Smooth muscle cell of the brain vasculature (primary cell): ENCODE data around the gene PKD2.

Experiments
- DNase-seq: peaks from one replicate; pipeline ENCODE4 v3.0.0-alpha.2; 2012; ENCODE audit warnings: low read depth, low spot score

The PKD2 gene

GRCh38 chr4:88007304-88008121, at the start of gene PKD2:
TSS of gene PKD2 (plus strand) at chr4:88007635. CDS start at chr4:88007734, 99 bp downstream.
- no peak for DNase-seq

- DNase-seq: no peak
These were observed 45.4 kb upstream of the PKD2 start for GRCh38 chr4:87961993-87962392.

DNA sequence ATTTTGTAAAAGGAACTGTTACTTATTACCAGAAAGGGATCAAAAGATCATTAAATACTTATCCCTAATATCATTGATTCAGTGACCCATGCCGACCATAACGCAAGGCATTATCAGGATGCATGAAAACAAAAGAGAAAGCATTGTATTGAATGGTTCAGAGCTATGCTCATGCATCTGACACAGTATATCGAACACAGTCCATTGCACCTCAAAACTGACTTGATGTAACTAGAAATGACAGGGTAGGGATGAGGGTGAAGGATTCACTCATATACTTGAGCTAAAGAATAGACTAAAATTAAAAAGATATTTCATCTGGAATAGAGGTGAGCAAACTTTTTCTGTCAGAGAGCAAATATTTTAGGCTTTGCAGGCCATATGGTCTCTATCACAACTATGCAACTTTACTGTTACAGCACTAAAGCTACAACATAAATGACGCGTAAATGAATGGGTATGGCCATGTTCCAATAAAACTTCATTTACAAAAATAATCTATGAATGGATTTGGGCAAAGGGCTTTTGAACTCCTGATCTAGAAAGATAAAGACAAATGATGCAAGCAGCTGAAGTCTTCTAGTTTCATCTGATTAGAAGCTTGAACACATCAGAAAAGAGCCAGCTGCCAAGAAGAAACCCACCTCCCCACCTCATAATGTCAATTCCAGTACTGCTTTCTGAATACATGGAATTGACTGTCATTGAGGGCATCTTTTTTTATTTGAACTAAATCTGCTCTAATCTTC, 44.9 kb upstream of the PKD2 start:
- DNase-seq: no peak

DNA sequence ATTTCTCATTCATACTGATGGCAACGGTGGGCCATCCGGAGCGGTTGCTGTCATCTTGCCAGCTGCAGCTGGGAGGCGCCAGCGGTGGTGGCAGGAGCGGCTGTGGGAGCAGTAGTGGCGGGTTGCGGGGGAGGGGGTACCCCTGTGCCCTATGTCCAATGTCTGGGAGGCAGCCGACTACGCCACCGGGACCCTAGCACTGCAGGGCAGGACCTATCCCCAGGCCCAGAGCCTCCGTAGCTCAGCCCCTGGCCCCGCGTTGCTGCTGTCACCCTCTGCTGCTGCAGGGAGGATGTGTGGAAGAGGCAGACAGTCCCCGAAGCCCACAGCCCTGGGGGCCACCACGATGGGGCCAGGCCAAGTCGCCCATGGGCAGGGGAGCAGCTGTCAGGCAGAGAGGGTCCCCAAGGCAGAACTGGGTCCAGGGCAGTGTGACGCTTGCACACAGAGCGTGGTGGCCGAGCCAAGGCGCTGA, 41.9 kb upstream of the PKD2 start:
- no peak for DNase-seq

DNA sequence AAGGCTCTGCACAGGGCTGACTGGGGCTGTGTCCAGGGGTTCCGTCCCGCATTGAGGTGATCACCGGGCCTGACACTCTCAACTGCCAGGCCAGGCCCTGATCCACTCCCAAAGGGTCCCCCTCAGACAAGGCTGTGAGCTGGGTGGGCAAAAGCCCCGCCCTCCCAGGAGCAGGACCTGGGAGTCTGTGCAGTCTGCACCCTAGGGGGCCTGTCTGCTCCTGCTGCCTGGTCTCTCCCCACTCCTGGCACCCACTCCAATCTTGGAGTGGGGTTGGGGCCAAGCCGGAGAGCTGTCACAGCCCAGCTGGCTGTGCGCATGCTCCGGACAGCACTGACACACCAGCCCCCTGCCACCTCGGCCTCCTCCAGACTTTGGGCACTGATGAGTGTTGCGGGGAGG, 41.3 kb upstream of the PKD2 start:
- no peak for DNase-seq

DNA sequence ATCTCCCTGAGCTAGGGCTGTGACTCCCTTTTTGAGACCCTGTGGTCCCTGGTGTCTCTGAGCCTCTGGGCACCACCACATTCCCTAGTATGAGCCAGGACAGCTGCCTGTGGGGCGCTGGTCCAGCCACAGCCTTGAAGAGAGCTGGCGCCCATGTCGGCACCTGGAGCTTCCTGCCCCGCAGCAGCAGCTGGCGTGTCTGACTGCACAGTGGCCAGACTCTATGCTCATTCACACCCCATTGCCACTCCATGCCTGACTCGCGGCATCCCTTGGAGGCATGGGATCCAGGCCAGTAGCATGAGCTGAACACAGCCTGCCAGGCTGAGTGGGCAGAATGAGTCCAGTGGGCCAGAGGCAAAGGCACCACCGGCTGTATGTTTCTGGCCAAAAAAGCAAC, 40.2 kb upstream of the PKD2 start:
- DNase-seq: no peak

- no peak for DNase-seq
These were observed 37.3 kb upstream of the PKD2 start for GRCh38 chr4:87970121-87970520.

DNA sequence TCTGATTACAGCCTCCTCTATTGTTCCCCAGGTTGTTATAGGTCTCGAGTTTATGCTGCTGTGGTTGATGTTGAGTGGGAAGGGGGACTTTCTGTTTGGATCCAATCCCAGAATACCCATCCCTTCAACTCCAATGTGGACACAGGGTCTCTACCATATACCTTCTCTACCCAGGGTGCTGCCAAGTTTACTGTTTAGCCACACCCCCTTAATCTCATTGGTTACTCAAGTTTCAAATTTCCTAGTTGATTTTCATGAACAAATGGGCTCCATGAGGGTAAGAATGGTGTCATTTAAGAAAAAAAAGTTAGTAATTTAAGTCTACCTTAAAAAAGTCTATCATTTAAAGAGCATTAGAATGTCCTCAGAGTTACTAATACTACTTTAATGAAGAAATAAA, 35.6 kb upstream of the PKD2 start:
- DNase-seq: no peak

DNA sequence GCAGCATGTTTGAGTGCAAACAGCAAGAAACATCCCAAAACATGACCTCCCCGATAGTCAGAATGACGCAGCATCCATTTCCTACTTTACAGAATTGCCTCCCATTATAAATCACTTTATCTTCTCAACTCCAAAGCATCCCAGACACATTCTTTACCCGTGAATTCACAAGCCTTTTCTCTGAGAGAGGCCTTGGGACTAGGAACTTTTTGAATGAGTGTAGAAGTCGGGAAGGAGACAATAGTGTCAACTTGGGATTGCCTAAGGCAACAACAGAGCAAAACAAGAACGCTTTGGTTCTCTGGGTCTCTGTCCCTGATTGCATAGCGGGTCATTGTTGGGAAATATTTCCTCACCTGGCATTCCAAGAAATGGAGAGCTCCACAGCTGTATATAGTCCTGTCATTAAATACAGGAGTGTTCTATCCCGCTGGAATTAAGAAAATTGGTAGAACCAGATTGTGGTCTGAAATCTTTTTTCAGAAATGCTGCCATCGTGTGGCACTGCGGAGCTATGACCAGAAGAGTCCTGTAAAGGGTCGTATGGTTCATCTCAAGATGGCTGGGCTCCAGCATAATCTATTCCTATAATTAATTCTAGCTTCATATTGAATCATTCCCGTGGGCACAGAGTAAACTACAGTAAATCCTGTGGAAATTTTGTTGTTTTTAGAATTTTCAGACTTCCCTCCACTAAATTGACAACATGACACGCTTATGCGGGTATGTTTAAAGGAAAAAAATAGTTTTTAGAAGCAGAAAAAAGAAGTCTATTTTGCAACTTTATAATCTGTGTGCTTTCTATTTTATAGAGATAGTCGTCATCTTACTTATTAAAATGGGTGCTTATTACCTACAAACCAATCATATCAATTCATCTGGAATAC, 33.9 kb upstream of the PKD2 start:
- peak; percentile 40 for DNase-seq

DNA sequence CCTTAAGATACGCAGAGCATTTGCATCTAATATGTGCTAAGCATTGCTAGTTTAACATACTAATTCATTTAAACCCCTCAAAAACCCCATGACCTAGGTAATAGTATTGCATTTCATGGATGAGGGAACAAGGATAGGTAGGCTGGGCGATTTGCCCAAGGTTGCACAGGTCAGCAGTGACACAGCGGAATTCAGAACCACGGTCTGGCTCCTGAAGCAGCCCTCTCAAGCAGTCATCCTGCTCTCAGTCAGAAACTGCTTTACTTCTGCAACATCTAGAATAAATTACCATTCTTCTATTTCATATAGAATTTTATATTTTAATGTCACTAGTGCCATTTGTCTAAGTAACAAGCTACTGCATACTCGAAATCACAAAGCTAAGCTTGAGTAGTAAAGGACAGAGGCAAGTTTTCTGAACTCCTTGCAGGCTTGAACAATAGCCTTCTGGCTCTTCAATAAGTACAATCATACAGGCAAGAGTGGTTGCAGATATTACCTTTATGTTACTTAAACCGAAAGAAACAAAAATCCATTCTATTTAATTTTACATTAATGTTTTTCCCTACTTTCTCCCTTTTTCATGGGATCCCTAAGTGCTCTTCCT, 32.5 kb upstream of the PKD2 start:
- no peak for DNase-seq

GRCh38 chr4:87975466-87975865, 32.0 kb upstream of the PKD2 start, which contains the start of gene SPP1:
TSS of gene SPP1 (plus strand) at chr4:87975714. CDS start at chr4:87976896, 1,182 bp downstream.
- no peak for DNase-seq

DNA sequence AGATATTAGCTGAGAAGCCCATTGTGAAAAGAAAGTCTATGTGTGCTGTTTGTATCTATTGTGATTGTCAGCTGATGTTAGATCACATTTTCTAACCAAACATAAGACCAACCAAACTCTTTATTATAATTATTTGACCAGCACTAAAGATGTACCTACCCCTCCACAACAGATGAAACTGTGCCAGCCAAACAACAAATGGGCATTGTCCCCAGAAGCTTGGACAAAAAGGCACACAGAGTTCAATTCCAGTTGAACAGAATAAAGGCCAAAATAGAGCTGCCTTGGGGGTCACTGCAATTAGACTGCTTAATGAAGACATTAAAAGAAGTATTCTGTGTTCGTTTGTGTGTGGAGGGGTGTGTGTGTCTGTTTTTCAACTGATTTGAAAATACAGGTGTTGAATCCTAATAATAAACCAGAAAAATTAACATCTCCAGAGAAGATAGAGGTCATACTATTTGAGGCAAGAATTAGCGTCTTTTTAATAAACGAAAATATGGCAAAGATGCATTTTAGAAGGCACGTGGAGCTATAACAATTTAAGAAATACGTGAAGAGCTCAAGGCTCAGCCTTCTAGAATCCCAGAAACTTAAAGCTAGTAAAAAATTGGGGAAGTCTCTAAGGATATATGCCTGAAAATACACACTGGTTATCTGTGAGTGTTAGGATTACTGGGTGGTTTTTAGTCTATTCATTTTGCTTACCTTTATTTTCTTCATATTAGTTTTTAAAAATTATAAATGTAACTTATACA, 29.7 kb upstream of the PKD2 start:
- DNase-seq: no peak

- no peak for DNase-seq
These were observed 28.8 kb upstream of the PKD2 start for GRCh38 chr4:87978681-87979080.

DNA sequence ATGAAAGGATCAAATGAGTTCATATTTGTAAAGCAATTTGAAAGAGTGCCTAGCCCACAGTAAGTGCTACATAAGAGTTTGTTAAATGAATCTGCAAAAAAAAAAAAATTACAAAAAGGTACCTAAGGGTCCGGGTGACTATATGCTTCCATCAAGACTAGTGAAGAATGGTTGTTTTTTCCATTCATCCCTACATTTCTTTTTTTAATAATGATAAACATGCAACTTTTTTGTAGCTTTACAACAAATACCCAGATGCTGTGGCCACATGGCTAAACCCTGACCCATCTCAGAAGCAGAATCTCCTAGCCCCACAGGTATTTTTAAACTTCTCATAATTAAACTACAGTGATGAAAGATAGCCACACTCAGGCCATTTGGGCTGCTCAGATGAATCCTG, 27.6 kb upstream of the PKD2 start:
- no peak for DNase-seq

- DNase-seq: no peak
These were observed 25.9 kb upstream of the PKD2 start for GRCh38 chr4:87981486-87981885.

DNA sequence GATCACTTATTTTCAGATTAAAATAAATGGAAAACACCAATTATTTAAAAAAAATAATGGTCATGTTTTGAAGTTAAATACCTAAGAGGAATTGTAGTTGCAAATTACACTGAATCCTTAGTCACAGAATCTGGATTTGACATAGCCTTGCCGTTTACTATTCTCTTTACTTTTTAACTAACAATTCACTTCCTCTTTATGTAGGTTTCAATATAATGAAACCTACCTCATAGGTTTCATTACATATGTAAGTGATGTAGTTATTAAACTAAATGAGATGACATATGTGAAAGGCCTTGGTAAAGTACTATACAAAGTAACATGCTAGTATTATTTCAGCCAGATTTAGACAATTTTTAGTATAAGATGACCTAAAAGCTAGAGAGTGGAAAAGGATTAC, 25.4 kb upstream of the PKD2 start:
- no peak for DNase-seq

DNA sequence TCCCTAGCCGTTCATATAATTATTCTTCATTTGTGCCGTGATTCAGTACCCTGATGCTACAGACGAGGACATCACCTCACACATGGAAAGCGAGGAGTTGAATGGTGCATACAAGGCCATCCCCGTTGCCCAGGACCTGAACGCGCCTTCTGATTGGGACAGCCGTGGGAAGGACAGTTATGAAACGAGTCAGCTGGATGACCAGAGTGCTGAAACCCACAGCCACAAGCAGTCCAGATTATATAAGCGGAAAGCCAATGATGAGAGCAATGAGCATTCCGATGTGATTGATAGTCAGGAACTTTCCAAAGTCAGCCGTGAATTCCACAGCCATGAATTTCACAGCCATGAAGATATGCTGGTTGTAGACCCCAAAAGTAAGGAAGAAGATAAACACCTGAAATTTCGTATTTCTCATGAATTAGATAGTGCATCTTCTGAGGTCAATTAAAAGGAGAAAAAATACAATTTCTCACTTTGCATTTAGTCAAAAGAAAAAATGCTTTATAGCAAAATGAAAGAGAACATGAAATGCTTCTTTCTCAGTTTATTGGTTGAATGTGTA, 24.9 kb upstream of the PKD2 start:
- no peak for DNase-seq

GRCh38 chr4:87983996-87984395, 23.4 kb upstream of the PKD2 start:
- DNase-seq: no peak

DNA sequence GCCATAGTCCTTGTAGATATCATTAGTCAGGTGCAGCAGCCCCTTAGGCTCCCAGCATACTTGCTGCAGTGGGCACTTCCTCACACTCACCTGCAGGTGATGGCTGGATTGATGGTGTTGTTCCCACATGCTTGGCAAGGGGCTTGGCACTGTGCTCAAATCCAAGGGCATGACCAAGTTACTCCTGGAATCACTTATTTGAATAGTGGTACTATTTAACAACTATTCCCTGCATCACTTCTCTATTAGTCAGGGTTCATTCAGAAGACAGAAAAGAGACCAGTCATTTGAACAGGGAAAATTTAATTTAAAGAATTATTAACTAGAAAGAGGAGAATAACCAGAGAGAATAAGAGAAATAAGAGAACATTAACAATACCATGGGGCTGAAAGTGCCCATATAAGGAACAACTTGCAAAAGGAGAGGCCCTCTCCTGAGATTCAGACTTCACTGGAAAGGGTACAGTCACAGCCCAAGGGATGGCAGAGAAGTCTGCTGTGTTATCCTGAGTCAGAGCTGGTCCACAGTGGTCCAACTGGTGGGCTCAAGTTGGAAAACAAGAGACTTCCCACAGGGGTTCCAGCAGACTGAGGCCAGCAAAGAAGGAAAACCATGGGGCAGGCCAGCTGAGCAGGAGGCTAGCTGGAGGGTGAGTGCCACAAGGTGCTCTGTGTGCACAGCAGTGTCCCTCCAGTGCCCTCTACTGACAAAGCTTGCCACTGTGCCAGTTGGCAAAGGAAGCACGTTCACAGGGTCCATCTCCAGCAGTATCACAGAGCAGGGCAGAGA, 22.1 kb upstream of the PKD2 start:
- DNase-seq: no peak

DNA sequence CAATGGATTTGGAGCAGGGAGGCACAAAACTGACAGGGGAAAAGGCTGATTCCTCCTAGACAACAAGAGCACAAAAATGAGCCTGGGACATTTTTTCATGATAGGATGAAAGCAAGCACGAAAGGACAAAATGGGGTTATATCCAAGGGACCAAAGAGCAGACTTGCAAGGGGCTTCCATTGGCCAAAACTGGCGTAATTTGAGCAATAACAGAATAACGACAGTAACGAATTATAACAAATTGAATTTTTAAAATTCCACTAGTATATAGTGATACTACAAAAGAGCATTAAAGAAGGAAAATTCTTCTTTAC, 21.6 kb upstream of the PKD2 start:
- DNase-seq: no peak
